Measurements from ENCODE around the gene MRPL51.
"Not testable (repeated sequence)": the region's sequence is repeated elsewhere in the genome, so short reads cannot be mapped to it uniquely, and the experiment has no call there.

Gene MRPL51

GRCh38 chr12:6532051-6532926 is 39.2 kb upstream of the MRPL51 start:
- DNase-seq (ENCODE audit: low spot score), result peak; percentile 62

DNA sequence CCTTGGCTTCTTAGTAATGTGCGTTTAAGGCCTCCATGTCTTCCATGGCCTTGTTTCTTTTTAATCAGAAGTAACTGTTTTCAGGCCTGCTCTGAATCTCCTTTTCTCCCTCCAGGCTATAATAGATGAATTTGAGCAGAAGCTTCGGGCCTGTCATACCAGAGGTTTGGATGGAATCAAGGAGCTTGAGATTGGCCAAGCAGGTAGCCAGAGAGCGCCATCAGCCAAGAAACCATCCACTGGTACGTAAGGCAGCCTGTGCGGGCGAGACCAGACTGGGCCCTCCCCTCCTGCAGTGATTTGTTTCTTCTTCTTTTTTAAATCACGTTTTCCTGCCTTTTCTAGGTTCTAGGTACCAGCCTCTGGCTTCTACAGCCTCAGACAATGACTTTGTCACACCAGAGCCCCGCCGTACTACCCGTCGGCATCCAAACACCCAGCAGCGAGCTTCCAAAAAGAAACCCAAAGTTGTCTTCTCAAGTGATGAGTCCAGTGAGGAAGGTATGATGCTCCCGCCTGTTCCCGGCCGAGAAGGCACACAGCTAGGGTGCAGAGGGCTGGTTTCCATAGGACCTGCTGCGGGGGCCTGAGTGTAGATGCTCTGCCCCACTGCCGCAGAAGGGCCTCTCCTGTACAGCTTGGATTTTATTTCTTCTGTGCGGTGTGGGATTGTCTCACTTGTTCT is 37.7 kb upstream of the MRPL51 start:
- no peak for DNase-seq (ENCODE audit: low spot score)

- no peak for DNase-seq (ENCODE audit: low spot score)
Measured at GRCh38 chr12:6529291-6529737, 36.3 kb upstream of the MRPL51 start.

DNA sequence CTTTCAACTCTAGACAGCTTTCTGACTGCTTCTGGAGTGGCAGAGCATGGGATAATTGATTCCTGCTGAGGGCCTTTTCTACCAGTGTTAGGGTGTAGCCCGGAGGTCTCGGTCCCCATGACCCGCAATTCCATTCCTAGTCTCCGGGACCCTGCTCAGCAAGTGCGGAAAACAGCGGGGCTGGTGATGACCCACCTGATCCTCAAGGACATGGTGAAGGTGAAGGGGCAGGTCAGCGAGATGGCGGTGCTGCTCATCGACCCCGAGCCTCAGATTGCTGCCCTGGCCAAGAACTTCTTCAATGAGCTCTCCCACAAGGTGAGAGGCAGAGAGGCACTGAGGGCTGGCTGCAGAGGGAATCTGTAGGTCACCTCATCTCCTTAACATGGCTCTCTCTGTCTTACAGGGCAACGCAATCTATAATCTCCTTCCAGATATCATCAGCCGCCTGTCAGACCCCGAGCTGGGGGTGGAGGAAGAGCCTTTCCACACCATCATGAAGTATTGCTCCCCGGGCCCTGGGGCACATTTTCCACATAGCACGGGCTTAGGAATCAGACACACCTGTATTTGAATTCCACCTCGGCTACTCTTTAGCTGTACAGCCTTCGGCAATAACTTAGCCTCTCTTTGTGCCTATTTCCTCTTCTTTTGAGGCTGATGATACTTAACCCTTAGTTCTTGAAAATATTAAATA is 35.6 kb upstream of the MRPL51 start:
- no peak for DNase-seq (ENCODE audit: low spot score)

DNA sequence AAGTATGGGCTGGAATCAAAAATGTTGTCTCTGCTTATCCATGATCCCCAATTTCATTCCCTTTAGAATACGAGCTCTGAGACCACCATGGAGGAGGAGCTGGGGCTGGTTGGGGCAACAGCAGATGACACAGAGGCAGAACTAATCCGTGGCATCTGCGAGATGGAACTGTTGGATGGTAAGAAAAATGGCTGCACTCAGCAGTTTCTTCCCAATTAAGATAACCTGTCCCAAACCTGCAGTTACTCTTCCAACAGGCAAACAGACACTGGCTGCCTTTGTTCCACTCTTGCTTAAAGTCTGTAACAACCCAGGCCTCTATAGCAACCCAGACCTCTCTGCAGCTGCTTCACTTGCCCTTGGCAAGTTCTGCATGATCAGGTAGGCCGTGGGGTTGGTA is 34.6 kb upstream of the MRPL51 start:
- no peak for DNase-seq (ENCODE audit: low spot score)

DNA sequence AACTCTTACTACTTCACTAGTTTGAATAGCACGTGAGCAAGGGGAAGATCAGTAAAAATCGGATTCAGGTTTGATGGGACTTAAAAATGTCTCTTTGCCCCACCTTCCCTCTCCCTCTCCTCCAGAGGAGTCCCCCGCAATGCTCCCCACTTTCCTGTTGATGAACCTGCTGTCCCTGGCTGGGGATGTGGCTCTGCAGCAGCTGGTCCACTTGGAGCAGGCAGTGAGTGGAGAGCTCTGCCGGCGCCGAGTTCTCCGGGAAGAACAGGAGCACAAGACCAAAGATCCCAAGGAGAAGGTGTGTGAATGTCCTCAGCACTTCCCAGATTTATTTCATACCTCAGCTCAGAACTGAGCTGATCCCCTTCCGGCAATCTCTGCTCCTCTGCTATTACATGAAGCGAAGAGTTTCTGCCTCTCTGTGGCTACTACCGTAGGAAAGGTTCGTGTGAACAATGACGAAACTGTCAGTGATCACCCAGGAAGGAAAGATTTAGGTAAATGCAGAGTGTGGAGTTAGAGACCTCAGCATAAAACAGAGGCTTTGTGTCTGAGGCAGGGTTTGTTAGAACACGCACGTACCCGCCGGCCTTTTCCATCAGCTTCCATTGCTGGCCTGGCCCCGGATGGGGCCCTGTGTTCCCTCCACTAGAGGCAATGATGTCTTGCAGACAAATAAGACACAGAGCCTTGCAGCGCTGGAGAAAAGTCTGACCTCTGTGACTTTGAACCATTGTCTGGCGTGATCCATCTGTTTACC is 33.9 kb upstream of the MRPL51 start:
- no peak for DNase-seq (ENCODE audit: low spot score)

DNA sequence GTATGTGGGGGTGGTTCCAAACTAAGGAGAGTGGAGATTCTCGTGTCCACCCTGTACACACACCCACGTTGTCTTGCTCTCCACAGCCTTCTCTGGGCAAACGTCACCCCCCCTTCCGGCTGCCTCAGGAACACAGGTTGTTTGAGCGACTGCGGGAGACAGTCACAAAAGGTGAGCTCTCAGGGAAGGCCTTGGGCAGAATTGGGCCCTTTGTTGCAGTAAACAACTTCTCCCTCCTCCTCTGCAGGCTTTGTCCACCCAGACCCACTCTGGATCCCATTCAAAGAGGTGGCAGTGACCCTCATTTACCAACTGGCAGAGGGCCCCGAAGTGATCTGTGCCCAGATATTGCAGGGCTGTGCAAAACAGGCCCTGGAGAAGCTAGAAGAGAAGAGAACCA is 33.1 kb upstream of the MRPL51 start:
- no peak for DNase-seq (ENCODE audit: low spot score)

DNA sequence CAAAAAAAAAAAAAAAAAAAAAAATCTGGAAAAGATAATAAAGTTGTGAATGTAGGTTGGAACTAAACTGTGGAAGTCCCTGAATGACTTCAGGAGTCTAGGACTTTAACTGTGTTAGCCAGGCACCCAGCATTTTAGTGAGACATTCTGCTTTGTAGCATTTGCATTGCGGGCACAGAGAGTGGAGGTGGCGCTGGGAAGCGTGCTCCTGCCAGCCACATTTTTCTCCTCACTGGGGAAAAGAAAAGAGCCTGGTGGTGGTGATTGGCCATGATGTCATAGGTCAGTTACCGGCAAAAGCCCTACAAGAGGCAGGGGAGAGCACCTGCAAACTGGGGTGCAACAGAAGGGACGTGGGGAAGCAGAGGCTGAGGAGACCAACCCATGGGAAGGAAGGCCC is 31.6 kb upstream of the MRPL51 start:
- no peak for DNase-seq (ENCODE audit: low spot score)

- DNase-seq (ENCODE audit: low spot score), result no peak
Measured at GRCh38 chr12:6523708-6524107, 30.6 kb upstream of the MRPL51 start.

DNA sequence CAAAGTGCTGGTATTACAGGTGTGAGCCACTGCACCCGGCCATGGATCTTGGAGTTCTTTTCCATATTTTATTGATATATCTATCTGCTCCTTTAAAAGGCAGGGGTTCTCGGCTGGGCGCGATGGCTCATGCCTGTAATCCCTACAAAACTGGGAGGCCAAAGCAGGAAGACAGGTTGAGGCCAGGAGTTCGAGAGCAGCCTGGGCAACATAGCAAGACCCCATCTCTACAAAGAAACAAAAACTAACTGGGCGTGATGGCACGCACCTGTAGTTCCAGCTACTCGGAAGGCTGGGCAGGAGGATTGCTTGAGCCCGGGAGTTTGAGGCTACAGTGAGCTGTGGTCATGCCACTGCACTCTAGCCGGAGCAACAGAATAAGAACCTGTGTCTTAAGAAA is 29.1 kb upstream of the MRPL51 start:
- DNase-seq (ENCODE audit: low spot score), result no peak

DNA sequence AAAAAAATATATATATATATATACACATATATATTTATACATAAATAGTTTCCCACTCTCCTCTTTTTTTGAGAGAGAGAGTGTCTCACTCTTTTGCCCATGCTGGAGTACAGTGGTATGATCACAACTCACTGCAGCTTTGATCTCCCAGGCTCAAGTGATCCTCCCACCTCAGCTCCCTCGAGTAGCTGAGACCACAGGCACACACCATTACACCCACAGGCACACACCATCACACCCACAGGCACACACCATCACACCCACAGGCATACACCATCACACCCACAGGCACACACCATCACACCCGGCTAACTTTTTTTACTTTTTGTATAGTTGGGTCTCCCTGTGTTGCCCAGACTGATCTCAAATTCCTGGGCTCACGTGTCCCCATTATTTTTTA is 27.1 kb upstream of the MRPL51 start:
- no peak for DNase-seq (ENCODE audit: low spot score)

- DNase-seq (ENCODE audit: low spot score), result no peak
Measured at GRCh38 chr12:6508087-6508486, 15.0 kb upstream of the MRPL51 start.

- peak; percentile 23 for DNase-seq (ENCODE audit: low spot score)
Measured at GRCh38 chr12:6507102-6507998, 14.3 kb upstream of the MRPL51 start.

DNA sequence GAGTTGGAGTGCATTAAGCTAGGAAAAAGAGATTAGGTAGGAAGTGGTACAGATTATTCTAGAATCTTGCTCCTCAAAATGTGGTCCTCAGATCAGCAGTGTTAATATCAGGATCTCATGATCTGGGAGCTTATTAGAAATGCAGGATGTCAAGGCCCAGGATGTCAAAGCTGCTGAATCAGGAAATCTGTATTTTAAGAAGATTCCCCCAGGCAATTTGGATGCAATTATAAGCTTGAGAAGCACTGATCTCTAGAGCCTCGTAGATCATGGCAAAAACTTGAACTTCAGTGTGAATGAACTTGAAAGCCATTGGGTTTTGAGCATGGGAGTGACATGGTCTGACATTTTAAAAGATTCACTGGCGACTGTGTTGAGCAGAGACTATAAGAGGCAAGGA is 7.4 kb upstream of the MRPL51 start:
- DNase-seq (ENCODE audit: low spot score), result no peak

GRCh38 chr12:6497291-6497690 is 4.2 kb upstream of the MRPL51 start:
- not testable (repeated sequence) for DNase-seq (ENCODE audit: low spot score)

GRCh38 chr12:6494968-6495367 is 1.9 kb upstream of the MRPL51 start:
- no peak for DNase-seq (ENCODE audit: low spot score)

GRCh38 chr12:6494258-6494743 is 1.2 kb upstream of the MRPL51 start:
- DNase-seq (ENCODE audit: low spot score), result no peak

DNA sequence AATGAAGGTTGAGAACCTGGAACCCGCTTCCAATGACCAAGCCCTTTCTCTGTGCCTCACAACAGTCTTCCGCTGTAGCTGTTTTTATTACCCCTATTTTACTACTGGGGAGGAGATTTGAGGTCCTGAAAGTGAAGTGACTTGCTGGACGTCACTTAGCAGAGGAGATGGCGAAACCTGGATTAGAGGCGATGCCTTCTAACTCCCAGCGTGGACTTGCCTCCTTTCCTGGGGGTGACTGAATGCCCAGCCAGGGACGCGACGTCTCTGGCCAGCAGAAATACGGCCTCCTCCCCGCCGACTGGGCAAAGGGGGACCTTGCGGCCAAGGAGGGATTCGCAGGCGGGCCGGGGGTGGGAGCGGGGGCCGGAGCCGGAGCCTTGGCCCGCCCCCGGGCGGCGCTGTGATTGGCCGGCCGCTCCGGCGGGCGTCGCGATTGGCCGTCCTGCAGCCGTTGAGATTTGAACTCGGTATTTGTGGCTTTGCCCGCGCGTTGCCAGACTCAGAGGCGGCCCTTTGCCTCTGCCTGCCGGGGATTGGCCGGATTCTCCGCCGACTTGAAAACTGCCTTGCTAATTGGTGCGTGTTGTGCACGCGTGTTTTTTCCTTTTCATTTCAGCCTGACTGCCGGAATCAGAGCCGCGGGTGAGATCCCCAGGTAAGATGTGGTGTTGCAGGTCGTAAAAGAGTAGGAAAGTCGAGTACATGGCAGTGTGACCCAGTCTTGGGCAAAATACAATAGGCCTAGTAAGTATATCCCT is 615 bp upstream of the MRPL51 start, which contains the start of gene NCAPD2:
NCAPD2 (plus strand) TSS at position 606 of the 761 bp plus-strand sequence. CDS start 997 bp downstream, outside the sequence.
- DNase-seq (ENCODE audit: low spot score), result peak; percentile 99

GRCh38 chr12:6490673-6491072 is 2.4 kb downstream of the MRPL51 start:
- DNase-seq (ENCODE audit: low spot score), result not testable (repeated sequence)

- no peak for DNase-seq (ENCODE audit: low spot score)
Measured at GRCh38 chr12:6489449-6489848, 3.6 kb downstream of the MRPL51 start.

Data from iPS-NIHi11 (cell line).